Stomach (tissue), 9 donors: ENCODE data around the gene FOXF2. TPM values are rescaled to one million over a fixed set of nuclear protein-coding genes. Genes with fewer than 3 reads are reported as not detected.

Source experiments
- DNase-seq, 2 donors: peaks; one replicate each; pipeline versions ENCODE4 v3.0.0 to v3.0.0-alpha.2; 2013 to 2019
- H3K27ac ChIP-seq, 5 donors: fragments of 200-600 bp in 4 of 5; sonication (generic) in 4 of 5; one replicate each; pipeline ENCODE4 v1.5.1; 2013 to 2019; ENCODE audit warnings: mild to moderate bottlenecking in 1 of 5, moderate library complexity in 1 of 5
- H3K27me3 ChIP-seq, 3 donors: fragments of 200-600 bp; sonication (generic); one replicate each; pipeline ENCODE4 v1.5.1; 2017 to 2019; ENCODE audit warnings: mixed run types in 1 of 3
- H3K36me3 ChIP-seq, 4 donors: fragments of 200-600 bp; sonication (generic); 1 replicate in 3 of 4; 2 replicates in 1 of 4; pipeline ENCODE4 v1.5.1; 2016 to 2019
- H3K4me1 ChIP-seq, 4 donors: fragments of 200-600 bp; sonication (generic); one replicate each; pipeline ENCODE4 v1.5.1; 2016 to 2019
- H3K4me3 ChIP-seq, 4 donors: fragments of 200-600 bp; sonication (generic) in 3 of 4; one replicate each; pipeline ENCODE4 v1.5.1; 2016 to 2019; ENCODE audit warnings: mild to moderate bottlenecking in 1 of 4
- H3K9me3 ChIP-seq, 4 donors: fragments of 200-600 bp; sonication (generic); one replicate each; pipeline ENCODE4 v1.5.1; 2016 to 2019
- EP300 ChIP-seq: sonication (generic); formaldehyde crosslinking; IDR thresholded peaks from one replicate; pipeline ENCODE4 v1.6.1; 2017; ENCODE audit warnings: antibody characterized with exemption
- POLR2A ChIP-seq, 4 donors: fragments of 450-650 bp; IDR thresholded peaks; one replicate each; pipeline ENCODE4 v1.6.1; 2016; ENCODE audit warnings: antibody characterized with exemption in 4 of 4, control low read depth in 2 of 4, mild to moderate bottlenecking in 1 of 4, moderate library complexity in 1 of 4
- POLR2AphosphoS5 ChIP-seq, 3 donors: sonication (generic); formaldehyde crosslinking; IDR thresholded peaks; one replicate each; pipeline ENCODE4 v1.6.1; 2016; ENCODE audit warnings: antibody characterized with exemption in 3 of 3
- WGBS, 5 donors: extraction: QIAGEN DNeasy Blood & Tissue Kit in 3 of 5; methylation state at CpG; one replicate each; pipeline versions ENCODE4 v1.1.5 to v1.1.7; 2013 to 2018; 5-methylcytosine and 5-hydroxymethylcytosine counted together
- intact Hi-C: fragments of 100-400 bp; cut with DNase I; formaldehyde crosslinking; loops from one replicate; pipeline ENCODE4 v1.15.1; 2023; ENCODE audit warnings: low total_unique reads
- polyA plus RNA-seq, 3 donors: library from polyadenylated mRNA; stranded (reverse); fragments of 200-250 nt; gene quantifications; one replicate each; pipeline ENCODE4 v1.2.3, GENCODE V29; 2013
- total RNA-seq, 5 donors: library from RNA; depleted of rRNA; stranded (reverse); fragments of >200 nt; gene quantifications; one replicate each; pipeline versions ENCODE4 v1.1.0 to v1.2.3, GENCODE V29; 2014 to 2016
- TF ChIP-seq, protein P1 (sequence below), 7 experiments: fragments of 450-650 bp in 4 of 7; fragments of 200-600 bp in 3 of 7; sonication (generic) in 3 of 7; IDR thresholded peaks; one replicate each; pipeline ENCODE4 v1.5.1; 2016 to 2019; ENCODE audit warnings: antibody characterized with exemption in 7 of 7, control low read depth in 2 of 7, mild to moderate bottlenecking in 1 of 7
- donor health status: healthy with polysubstance abuse.
- donor health status: Bipolar disorder and iron deficiency.
- donor health status: healthy.

FOXF2 gene
- total and polyA plus RNA-seq, 8 donors, result 9.6 to 104 (median 19.2) TPM

DNA sequence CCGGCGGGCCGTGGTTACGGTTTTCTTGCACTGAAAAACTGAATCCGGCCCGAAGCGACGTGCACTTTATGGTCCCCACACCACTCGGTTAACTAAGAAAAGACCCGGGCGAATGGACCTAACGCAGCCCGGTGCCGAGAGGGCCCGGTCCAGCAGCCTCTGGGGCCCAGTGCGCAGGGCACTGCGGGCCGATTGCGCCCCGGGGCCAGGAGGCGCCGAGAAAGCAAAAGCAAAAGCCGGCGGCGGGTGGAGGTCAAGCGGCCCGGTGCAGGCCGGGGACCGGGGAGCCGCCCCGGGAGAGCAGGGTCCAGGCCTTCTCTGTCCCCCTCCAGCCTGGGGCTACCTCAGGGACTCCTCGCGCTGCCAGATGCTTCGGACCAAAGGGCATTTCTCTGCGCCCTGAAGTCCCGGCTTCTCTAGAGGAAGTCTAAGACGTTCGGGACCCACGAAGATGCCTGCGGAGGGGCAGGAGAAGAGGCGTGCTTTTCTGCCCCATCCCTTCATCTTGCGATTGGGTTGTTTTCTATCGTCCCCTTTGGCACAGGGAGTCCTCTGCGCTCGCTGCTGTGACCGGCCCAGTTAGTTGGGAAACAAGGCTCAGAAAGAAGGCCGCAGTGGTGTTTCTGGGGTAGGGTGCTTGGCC, 4.4 kb downstream of the FOXF2 start:
- intact Hi-C loops, result no loop called here
- H3K4me3 ChIP-seq, result peak overlapping the region; percentile 56 to 61 (median 60)
- TF ChIP-seq EP300 (no peak), POLR2AphosphoS5 (IDR thresholded peaks at IDR 0.05) (no peak), POLR2A (IDR thresholded peaks at IDR 0.05) (no peak)
- TF ChIP-seq, protein P1, sequence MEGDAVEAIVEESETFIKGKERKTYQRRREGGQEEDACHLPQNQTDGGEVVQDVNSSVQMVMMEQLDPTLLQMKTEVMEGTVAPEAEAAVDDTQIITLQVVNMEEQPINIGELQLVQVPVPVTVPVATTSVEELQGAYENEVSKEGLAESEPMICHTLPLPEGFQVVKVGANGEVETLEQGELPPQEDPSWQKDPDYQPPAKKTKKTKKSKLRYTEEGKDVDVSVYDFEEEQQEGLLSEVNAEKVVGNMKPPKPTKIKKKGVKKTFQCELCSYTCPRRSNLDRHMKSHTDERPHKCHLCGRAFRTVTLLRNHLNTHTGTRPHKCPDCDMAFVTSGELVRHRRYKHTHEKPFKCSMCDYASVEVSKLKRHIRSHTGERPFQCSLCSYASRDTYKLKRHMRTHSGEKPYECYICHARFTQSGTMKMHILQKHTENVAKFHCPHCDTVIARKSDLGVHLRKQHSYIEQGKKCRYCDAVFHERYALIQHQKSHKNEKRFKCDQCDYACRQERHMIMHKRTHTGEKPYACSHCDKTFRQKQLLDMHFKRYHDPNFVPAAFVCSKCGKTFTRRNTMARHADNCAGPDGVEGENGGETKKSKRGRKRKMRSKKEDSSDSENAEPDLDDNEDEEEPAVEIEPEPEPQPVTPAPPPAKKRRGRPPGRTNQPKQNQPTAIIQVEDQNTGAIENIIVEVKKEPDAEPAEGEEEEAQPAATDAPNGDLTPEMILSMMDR (IDR thresholded peaks at IDR 0.05), result no peak
- no peaks in the 10 kb centered on the region for H3K9me3 ChIP-seq
- H3K4me1 ChIP-seq, result peaks cover 5 to 62% (median 48%) of the 10 kb centered on the region in 4 donors
- WGBS, 5 donors, result 4 to 40% (median 7%) methylated on average over 11 to 47 of the region's 47 CpGs
- peak overlapping the region; percentile 30 to 90 (median 83) for H3K27ac ChIP-seq
- H3K36me3 ChIP-seq, result no peaks in the 10 kb centered on the region
- peak; percentile 16 to 25 for DNase-seq
- peaks cover 6 to 100% (median 81%) of the 10 kb centered on the region in 3 donors for H3K27me3 ChIP-seq

DNA sequence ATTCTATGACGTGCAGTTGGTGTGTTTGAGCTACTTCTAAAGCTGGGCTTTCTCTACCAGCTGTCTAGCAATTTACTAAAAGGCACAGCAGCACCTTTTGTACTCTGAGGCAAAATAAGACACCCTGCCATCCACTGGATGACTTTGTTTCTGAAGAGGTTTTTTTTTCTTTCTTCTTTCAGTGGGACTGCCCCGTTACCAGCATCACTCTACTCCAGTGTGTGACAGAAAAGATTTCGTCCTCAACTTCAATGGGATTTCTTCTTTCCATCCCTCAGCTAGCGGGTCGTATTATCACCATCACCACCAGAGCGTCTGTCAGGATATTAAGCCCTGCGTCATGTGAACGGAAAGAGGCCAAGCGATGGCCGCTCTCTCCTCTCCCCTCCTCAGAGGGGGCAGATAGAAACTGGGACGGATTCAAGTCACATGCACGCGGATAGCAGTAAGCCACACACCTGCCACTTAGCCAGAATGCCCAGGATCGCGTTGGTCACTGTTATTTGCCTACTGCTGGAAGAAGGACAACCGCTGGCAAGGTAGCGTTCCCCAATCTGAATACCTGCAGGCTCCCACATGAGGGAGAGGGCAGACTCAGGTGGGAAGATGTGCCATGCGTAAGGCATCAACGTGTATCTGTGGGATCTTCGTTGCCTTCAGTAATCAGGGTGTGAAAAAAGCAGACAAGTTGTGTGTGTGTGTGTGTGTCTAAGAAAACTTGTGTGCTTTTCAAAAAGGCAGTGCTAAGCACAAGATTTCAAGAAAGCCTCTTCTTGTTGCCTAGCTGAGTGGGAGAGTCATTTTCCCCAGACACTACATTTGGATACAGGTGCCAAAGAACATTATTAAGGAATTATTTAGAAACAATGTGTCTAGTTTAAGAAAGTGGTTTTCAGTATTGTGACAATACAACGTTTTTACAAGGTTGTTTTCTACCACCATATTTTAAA, 5.4 kb downstream of the FOXF2 start:
- Histone ChIP-seq H3K27me3 (peaks cover 6 to 100% (median 71%) of the 10 kb centered on the region in 3 donors), H3K27ac (peak overlapping the region; percentile 3 to 90 (median 83)), H3K4me3 (peak overlapping the region; percentile 56 to 61 (median 60)), H3K9me3 (no peaks in the 10 kb centered on the region), H3K4me1 (peaks cover 0 to 55% (median 41%) of the 10 kb centered on the region in 4 donors), H3K36me3 (no peaks in the 10 kb centered on the region)
- TF ChIP-seq POLR2AphosphoS5 (IDR thresholded peaks at IDR 0.05) (peak in 1 of 3 donors; percentile 4), POLR2A (IDR thresholded peaks at IDR 0.05) (no peak)
- TF ChIP-seq, protein P1 (IDR thresholded peaks at IDR 0.05), result no peak
- peak in 1 of 2 donors; percentile 47 for DNase-seq
- WGBS, 5 donors, result 25 to 42% (median 28%) methylated on average over 20 to 21 of the region's 21 CpGs
- intact Hi-C loops, result no loop called here

DNA sequence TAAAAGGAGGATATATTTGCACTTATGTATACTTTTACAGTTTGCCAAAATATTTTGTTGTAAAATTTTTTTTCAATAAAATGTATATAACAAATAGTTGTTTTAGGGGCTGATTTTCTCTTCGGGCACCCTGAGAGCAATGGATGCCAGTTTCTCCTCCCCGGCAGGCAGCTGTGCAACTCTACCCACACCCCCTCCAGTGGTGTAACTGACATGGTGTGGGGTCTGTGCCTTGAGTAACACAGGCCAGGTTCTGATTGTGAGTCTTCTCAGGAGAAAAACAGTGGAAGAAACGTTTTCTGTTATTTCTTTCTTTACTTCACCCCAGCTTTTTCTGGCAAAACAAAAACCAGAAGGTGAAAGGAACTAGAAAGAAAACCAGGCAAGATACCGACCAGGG, 6.1 kb downstream of the FOXF2 start:
- peak overlapping the region in 2 of 4 donors; percentile 4 to 27 for H3K4me3 ChIP-seq
- intact Hi-C loops, result no loop called here
- no peaks in the 10 kb centered on the region for H3K9me3 ChIP-seq
- peaks cover 0 to 48% (median 34%) of the 10 kb centered on the region in 4 donors for H3K4me1 ChIP-seq
- TF ChIP-seq, protein P1 (IDR thresholded peaks at IDR 0.05), result no peak
- TF ChIP-seq POLR2AphosphoS5 (IDR thresholded peaks at IDR 0.05) (no peak), POLR2A (IDR thresholded peaks at IDR 0.05) (no peak), EP300 (no peak)
- H3K36me3 ChIP-seq, result no peaks in the 10 kb centered on the region
- WGBS, 5 donors, result 24 to 37% (median 37%) methylated on average over 4 of the region's 4 CpGs
- no peak for DNase-seq
- H3K27ac ChIP-seq, result peak overlapping the region in 4 of 5 donors; percentile 72 to 90 (median 85)
- H3K27me3 ChIP-seq, result peaks cover 6 to 100% (median 65%) of the 10 kb centered on the region in 3 donors
